PC-9 (cell line): Measurements from ENCODE around the gene ARID4B.

Experiments used
- CTCF ChIP-seq: fragments of 200-600 bp; sonication (generic); conservative IDR thresholded peaks from 2 replicates; pipeline ENCODE4 v1.6.1; 2017; ENCODE audit warnings: mixed run types, antibody characterized with exemption, mild to moderate bottlenecking, moderate library complexity
- EZH2 ChIP-seq: fragments of 200-600 bp; sonication (generic); IDR thresholded peaks from 2 replicates; pipeline ENCODE4 v1.8.0; 2017; ENCODE audit warnings: antibody characterized with exemption, low read depth

GRCh38 chr1:235331401-235331800, 3.4 kb upstream of the ARID4B start:
- TF ChIP-seq CTCF (no peak), EZH2 (no peak)
